Osteocyte (in vitro differentiated cells): Measurements from ENCODE around the gene TRIM2. TPM values are rescaled to one million over a fixed set of nuclear protein-coding genes. Genes with fewer than 3 reads are reported as not detected.

Source experiments
- DNase-seq: peaks from one replicate; pipeline ENCODE4 v3.0.0; 2021; ENCODE audit warnings: mixed read lengths; ENCODE audit not compliant: unreplicated experiment; ENCODE audit errors: extremely low spot score
- H3K27ac Mint-ChIP-seq: one replicate; pipeline ENCODE4 v1.8.0; 2021; ENCODE audit warnings: mild to moderate bottlenecking, mixed read lengths; ENCODE audit not compliant: unreplicated experiment
- H3K27me3 Mint-ChIP-seq: one replicate; pipeline ENCODE4 v1.8.0; 2021; ENCODE audit warnings: mixed read lengths; ENCODE audit not compliant: unreplicated experiment
- H3K36me3 Mint-ChIP-seq: one replicate; pipeline ENCODE4 v1.8.0; 2021; ENCODE audit warnings: mixed read lengths; ENCODE audit not compliant: unreplicated experiment
- H3K4me1 Mint-ChIP-seq: one replicate; pipeline ENCODE4 v1.8.0; 2021; ENCODE audit warnings: mixed read lengths; ENCODE audit not compliant: unreplicated experiment
- H3K4me3 Mint-ChIP-seq: one replicate; pipeline ENCODE4 v1.8.0; 2021; ENCODE audit warnings: mild to moderate bottlenecking, moderate library complexity, mixed read lengths; ENCODE audit not compliant: unreplicated experiment
- H3K9me3 Mint-ChIP-seq: one replicate; pipeline ENCODE4 v1.8.0; 2021; ENCODE audit warnings: mixed read lengths; ENCODE audit not compliant: unreplicated experiment
- total RNA-seq: library from RNA; stranded (reverse); gene quantifications from 2 replicates; pipeline ENCODE4 v1.2.1, GENCODE V29; 2021
- TF ChIP-seq, protein P1 (sequence below): fragments of 200-600 bp; sonication (generic); IDR thresholded peaks from 2 replicates; pipeline ENCODE4 v1.5.0; 2021; ENCODE audit warnings: antibody characterized with exemption, mild to moderate bottlenecking, moderate library complexity

The TRIM2 gene
- total RNA-seq, 1 donor from 2014 or later, result 34.0 TPM

DNA sequence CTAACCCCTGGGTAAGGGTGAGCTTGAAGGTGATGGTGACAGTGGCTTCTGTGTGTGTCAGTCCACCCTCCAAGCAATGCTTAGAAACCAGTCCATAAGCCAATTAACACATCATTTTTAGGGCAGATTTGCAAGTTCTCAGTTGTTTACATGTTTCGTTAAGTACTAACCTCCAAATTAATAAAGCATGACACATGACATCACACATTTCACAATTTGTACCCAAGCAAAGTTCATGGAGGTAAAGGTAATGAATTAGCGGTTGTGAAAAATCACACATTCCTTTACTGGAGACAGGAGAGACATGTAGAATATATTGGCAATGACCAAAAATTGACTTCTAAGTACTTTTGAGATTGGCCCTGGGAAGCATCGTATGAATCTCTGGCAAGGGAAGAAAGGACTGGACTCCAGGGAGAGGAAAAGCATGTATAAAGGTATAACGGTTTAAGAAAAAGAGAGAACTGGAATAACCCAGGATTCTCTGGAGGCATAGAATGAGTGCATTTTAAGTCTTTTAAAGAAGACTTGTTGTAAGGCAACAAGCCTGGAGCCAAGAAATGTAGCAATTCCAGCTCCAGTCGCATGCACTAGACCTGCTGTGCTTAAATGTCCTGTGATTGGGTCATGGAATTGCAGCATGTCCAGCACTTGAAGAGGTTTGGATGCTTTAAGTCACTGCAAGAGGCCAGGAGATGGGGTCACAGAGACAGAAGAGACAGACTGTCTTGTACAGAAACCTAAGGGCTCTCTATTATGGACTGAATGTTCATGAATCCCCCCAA, 34.1 kb downstream of the TRIM2 start:
- peaks cover 40% of the 10 kb centered on the region for H3K4me1 Mint-ChIP-seq
- no peak for DNase-seq

DNA sequence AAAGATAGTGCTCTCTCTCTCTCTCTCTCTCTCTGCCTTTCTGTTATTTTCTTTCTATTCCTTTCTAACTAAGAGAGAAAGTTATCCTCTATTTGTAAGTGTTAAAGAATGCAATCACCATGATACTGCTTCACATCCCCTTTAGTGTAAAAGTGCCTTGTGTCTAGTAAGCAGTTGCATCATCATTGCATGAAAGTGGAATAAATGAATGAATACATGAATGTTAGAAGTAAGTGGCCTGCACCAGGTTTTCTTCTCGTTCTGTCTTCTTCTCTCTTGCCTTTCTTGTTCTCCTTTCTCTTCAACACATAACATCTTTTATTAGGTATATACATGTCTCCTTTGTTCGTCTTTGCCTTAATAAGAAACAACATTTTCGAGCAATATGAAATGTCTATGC, 35.2 kb downstream of the TRIM2 start:
- Mint-ChIP-seq H3K4me3 (no peak overlapping the region), H3K4me1 (peaks cover 29% of the 10 kb centered on the region)

More for the DNA sequence above, 34.1 kb downstream of the TRIM2 start:
- Mint-ChIP-seq H3K27me3 (no peaks in the 10 kb centered on the region), H3K9me3 (no peaks in the 10 kb centered on the region), H3K4me3 (no peak overlapping the region), H3K27ac (no peak overlapping the region), H3K36me3 (peaks cover 7% of the 10 kb centered on the region)
- TF ChIP-seq, protein P1, sequence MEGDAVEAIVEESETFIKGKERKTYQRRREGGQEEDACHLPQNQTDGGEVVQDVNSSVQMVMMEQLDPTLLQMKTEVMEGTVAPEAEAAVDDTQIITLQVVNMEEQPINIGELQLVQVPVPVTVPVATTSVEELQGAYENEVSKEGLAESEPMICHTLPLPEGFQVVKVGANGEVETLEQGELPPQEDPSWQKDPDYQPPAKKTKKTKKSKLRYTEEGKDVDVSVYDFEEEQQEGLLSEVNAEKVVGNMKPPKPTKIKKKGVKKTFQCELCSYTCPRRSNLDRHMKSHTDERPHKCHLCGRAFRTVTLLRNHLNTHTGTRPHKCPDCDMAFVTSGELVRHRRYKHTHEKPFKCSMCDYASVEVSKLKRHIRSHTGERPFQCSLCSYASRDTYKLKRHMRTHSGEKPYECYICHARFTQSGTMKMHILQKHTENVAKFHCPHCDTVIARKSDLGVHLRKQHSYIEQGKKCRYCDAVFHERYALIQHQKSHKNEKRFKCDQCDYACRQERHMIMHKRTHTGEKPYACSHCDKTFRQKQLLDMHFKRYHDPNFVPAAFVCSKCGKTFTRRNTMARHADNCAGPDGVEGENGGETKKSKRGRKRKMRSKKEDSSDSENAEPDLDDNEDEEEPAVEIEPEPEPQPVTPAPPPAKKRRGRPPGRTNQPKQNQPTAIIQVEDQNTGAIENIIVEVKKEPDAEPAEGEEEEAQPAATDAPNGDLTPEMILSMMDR, result no peak

DNA sequence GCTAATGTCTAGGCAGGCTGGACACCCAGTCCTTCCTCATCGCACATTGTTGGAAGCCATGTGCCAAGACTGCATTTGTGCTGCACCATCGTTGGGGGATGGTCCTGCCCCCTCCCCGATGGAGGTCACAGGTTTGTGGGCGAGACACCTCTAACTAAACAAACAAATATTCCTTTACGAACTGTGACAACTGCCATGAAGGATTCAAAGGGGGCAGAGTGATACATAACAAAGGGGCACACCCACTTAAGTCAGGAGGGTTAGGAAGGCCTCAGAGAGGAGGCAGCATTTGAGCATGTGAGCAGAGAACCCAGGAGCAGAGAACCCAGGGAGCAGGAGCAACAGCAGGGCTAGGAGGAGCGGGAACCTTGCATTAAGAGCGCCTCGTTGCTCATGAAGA, 37.1 kb downstream of the TRIM2 start:
- no peak overlapping the region for H3K27ac Mint-ChIP-seq
- TF ChIP-seq, protein P1, result no peak
- H3K36me3 Mint-ChIP-seq, result peaks cover 7% of the 10 kb centered on the region
- H3K27me3 Mint-ChIP-seq, result no peaks in the 10 kb centered on the region
- no peaks in the 10 kb centered on the region for H3K9me3 Mint-ChIP-seq
- H3K4me1 Mint-ChIP-seq, result peaks cover 16% of the 10 kb centered on the region
- DNase-seq, result no peak
- no peak overlapping the region for H3K4me3 Mint-ChIP-seq

More for the DNA sequence above, 35.2 kb downstream of the TRIM2 start:
- TF ChIP-seq, protein P1, result no peak
- Mint-ChIP-seq H3K27me3 (no peaks in the 10 kb centered on the region), H3K36me3 (peaks cover 7% of the 10 kb centered on the region), H3K9me3 (no peaks in the 10 kb centered on the region), H3K27ac (no peak overlapping the region)
- DNase-seq, result no peak

DNA sequence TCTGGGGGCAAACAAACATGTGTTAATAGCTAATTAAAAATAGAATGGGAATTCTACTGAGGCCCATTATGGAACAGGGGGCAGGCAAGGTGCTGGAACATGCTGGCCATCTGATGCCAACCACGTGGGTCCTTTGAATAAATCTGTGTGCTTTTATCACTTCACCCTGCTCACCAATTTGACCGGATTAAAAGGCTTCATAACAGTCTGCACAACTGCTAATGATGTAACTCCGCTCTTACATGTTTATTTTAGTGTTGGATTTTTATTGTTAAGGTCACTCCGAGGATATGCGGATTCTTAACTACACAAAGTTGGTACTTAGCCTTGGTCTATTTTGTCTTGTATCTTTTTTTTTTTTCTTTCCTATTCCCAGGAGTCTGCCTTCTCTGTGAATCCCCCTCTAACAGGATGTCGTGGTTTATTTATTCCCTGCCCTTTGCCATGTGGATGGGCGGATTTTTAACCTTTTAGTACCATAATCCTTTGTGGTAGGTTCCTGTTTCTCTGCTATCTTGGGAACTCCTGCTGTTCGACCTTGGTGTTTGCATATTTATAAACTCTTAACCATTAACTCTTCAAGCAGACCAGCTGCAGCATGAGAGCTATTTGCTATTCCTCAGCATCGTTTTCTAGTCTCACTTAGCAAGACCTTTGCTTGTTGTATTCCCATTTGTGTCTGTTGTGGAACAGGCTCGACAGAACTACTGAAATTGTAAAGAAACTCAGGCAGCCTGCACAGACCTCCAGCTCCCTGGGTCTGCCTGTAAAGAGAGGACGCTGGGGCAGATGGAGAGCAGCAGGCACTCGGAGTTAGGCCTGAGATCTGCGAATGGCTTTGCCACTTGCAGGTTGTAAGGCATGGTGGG, 38.0 kb downstream of the TRIM2 start:
- H3K4me3 Mint-ChIP-seq, result no peak overlapping the region
- TF ChIP-seq, protein P1, result no peak
- peaks cover 16% of the 10 kb centered on the region for H3K4me1 Mint-ChIP-seq
- no peaks in the 10 kb centered on the region for H3K27me3 Mint-ChIP-seq
- H3K9me3 Mint-ChIP-seq, result no peaks in the 10 kb centered on the region
- no peak for DNase-seq
- peaks cover 7% of the 10 kb centered on the region for H3K36me3 Mint-ChIP-seq
- H3K27ac Mint-ChIP-seq, result peak overlapping the region; percentile 12

DNA sequence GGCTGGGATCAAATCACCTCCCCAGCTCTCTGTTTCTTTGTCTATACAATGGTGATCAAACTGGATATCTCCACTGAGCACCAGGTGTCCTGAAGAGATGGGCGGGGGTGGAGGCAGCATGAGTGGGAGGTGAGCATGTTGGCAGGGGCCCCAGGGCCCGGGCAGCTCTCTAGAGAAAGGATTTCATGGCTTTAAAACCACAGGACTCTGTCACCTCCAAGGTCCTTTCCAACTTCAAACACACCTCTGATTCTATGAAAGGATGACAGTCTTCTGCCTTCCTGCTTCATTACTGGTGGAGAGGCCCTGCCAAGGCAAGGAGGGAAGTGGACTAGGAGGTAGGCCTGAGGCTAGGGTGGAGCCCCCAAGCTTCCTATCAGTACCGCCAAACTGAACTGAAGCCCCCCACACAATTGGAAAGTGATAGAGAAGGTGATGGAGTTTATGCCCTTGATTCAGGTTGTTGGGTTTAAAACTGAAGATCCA, 38.6 kb downstream of the TRIM2 start:
- no peaks in the 10 kb centered on the region for H3K9me3 Mint-ChIP-seq
- peaks cover 16% of the 10 kb centered on the region for H3K4me1 Mint-ChIP-seq
- DNase-seq, result no peak
- peaks cover 7% of the 10 kb centered on the region for H3K36me3 Mint-ChIP-seq
- H3K27ac Mint-ChIP-seq, result no peak overlapping the region
- no peak overlapping the region for H3K4me3 Mint-ChIP-seq
- TF ChIP-seq, protein P1, result no peak
- H3K27me3 Mint-ChIP-seq, result no peaks in the 10 kb centered on the region
